Naive thymus-derived CD8-positive, alpha-beta T cell (primary cell): ENCODE results near the gene MGARP. TPM values are rescaled to one million over a fixed set of nuclear protein-coding genes. Genes with fewer than 3 reads are reported as not detected.
"Not testable (repeated sequence)": the region's sequence is repeated elsewhere in the genome, so short reads cannot be mapped to it uniquely, and the experiment has no call there.

Experiments used
- ATAC-seq, 2 donors: fragments of 150-1000 bp; cut with Tn5 transposase in 1 of 2; sonication (Bioruptor Pico), chemical (Tn5 transposase) in 1 of 2; 1 replicate in 1 of 2; 2 replicates in 1 of 2; pipeline ENCODE4 v1.10.0; 2021; ENCODE audit warnings: mild to moderate bottlenecking in 2 of 2, moderate library complexity in 2 of 2
- POLR2A ChIA-PET: fragments of 350-600 bp; sonication (Branson Sonifier 250); formaldehyde crosslinking; loops from one replicate; lab custom pipeline; 2021; ENCODE audit warnings: antibody characterized with exemption; lab: Charles Lee
- DNase-seq, 10 donors: peaks; one replicate each; pipeline versions ENCODE4 v3.0.0 to v3.0.0-alpha.2; 2020 to 2022
- H3K27ac Mint-ChIP-seq, 10 donors: one replicate each; pipeline ENCODE4 v1.8.0; 2020 to 2022; ENCODE audit warnings: mild to moderate bottlenecking in 10 of 10, mixed read lengths in 10 of 10, moderate library complexity in 4 of 10, inconsistent platforms in 1 of 10
- H3K27me3 Mint-ChIP-seq, 5 donors: one replicate each; pipeline ENCODE4 v1.8.0; 2021 to 2022; ENCODE audit warnings: mixed read lengths in 5 of 5
- H3K36me3 Mint-ChIP-seq, 3 donors: one replicate each; pipeline ENCODE4 v1.8.0; 2020 to 2022; ENCODE audit warnings: mixed read lengths in 3 of 3, mild to moderate bottlenecking in 2 of 3, inconsistent platforms in 1 of 3
- H3K4me1 Mint-ChIP-seq, 4 donors: one replicate each; pipeline ENCODE4 v1.8.0; 2021 to 2022; ENCODE audit warnings: mixed read lengths in 4 of 4
- H3K4me3 Mint-ChIP-seq, 10 donors: one replicate each; pipeline ENCODE4 v1.8.0; 2020 to 2022; ENCODE audit warnings: mild to moderate bottlenecking in 10 of 10, mixed read lengths in 10 of 10, moderate library complexity in 6 of 10, inconsistent platforms in 1 of 10
- H3K9me3 Mint-ChIP-seq, 9 donors: one replicate each; pipeline ENCODE4 v1.8.0; 2020 to 2022; ENCODE audit warnings: mixed read lengths in 9 of 9, mild to moderate bottlenecking in 3 of 9, inconsistent platforms in 1 of 9, moderate library complexity in 1 of 9
- polyA plus RNA-seq, 3 donors: library from polyadenylated mRNA; unstranded; fragments of 300-500 nt; fragmentation: Illumina TruSeq; gene quantifications; one replicate each; pipeline ENCODE4 v1.2.3, GENCODE V29; 2021
- total RNA-seq, 8 experiments: library from RNA in 2 of 8; stranded (reverse) in 2 of 8; gene quantifications; one replicate each; pipeline ENCODE4 v1.2.3 and lab custom pipeline; 2021 to 2026

The MGARP gene
- total RNA-seq (under 1 TPM in 1 of 2 experiments, not detected in 1; 0.27 TPM), polyA plus RNA-seq (under 1 TPM in 2 of 3 donors, not detected in 1; 0.12 to 0.18 TPM), total RNA-seq (lab: John Stamatoyannopoulos, UW) (0 to 0.43 (median 0.07) reads per million in 6 experiments)

DNA sequence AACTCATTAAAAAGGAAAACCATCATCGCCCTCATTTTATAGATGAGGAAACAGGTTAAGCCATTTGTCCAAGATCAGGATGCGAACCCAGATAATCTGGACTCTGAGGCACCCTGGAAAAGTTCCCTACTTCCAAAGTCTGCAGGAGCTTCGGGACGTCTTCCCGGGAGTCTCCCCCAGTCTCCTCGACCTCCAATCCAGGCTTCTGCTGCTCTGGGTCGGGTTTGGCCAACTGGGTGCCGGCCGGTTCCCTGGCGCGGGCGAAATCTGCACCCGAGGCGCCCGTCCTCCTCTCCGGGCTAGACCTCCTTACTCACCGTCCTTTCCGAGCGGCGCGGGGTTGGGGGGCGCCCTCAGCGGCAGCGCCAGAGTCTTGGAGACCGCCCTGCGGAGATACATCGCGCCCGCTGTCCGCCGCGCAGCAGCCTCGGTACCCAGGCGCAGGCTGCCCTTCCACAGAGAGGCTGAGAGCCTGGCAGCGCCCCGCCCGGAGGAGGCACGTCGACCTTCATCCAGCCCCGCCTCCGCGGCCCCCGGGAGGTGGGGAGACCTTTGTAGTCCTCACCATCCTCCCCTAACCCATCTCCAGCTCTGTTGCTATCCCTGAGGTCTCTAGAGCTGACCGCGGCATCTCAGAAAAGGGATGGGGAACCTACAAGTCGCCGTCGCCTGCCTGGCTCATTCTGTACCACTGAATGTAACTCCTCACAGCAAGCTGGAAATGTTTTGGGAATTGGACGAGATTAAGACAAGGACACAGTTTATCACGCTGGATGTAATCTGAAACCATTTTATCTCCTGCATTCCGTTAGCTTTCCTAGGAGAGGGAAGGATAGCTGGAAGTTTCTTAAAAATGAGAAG is at the start of gene MGARP:
TSS of gene MGARP (minus strand) at position 466 of the 861 bp plus-strand sequence. CDS start at position 399, 67 bp downstream.
- Mint-ChIP-seq H3K9me3 (peaks cover 0 to 7% (median 2%) of the 10 kb centered on the region in 9 donors), H3K4me3 (peak within 1 kb of the TSS; percentile 72 to 88 (median 81)), H3K36me3 (peaks cover 4 to 9% (median 5%) of the 10 kb centered on the region in 3 donors), H3K27me3 (peaks cover 14 to 43% (median 29%) of the 10 kb centered on the region in 5 donors), H3K4me1 (peaks cover 10 to 19% (median 19%) of the 10 kb centered on the region in 4 donors), H3K27ac (peak within 1 kb of the TSS in 1 of 10 donors; percentile 52)
- ATAC-seq, result peak; percentile 78 to 86
- DNase-seq, result peak in 8 of 10 donors; percentile 8 to 26 (median 21)
- POLR2A ChIA-PET, result interaction anchor here (0.9 kb wide), 1 partner anchor 16 kb away, joined by 4 read pairs; no protein-coding TSS in a partner anchor

DNA sequence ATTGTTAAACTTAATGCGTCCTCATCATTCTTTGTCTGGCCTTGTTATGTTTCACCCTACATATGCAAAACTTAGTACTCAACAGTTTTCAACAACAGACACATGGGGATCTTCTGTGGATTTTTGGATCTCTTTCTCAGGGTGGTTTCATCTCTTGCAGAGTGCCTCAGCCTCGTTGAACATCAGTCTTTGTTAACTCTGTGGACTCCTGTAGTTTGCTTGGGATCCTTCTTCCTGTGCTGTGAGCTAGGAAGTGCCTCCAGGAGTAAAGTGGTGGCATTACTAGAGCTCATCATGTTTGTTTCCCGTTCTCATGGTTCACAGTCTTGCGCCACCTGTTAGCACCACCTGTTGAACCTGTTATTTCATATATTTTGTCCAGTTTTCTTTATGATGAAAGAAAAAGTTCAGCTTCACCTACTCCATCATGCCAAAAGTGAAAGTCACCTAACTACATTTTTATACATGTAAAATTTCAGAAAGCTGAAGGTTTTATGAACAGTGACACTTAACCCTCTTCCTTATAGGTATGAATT is 49.7 kb upstream of the MGARP start:
- H3K36me3 Mint-ChIP-seq, result peaks cover 11 to 55% (median 21%) of the 10 kb centered on the region in 3 donors
- no peak for ATAC-seq
- no peaks in the 10 kb centered on the region for H3K27me3 Mint-ChIP-seq
- POLR2A ChIA-PET, result no interaction called here
- DNase-seq, result no peak
- peak overlapping the region in 5 of 10 donors; percentile 8 to 40 (median 27) for H3K4me3 Mint-ChIP-seq
- H3K4me1 Mint-ChIP-seq, result peaks cover 15 to 46% (median 34%) of the 10 kb centered on the region in 4 donors
- peak overlapping the region in 6 of 10 donors; percentile 15 to 58 (median 40) for H3K27ac Mint-ChIP-seq
- H3K9me3 Mint-ChIP-seq, result peaks cover 0 to 9% (median 2%) of the 10 kb centered on the region in 9 donors

GRCh38 chr4:139324620-139325019 is 44.6 kb upstream of the MGARP start:
- DNase-seq, result no peak
- H3K4me1 Mint-ChIP-seq, result peaks cover 25 to 63% (median 57%) of the 10 kb centered on the region in 4 donors
- peaks cover 7 to 44% (median 20%) of the 10 kb centered on the region in 3 donors for H3K36me3 Mint-ChIP-seq
- ATAC-seq, result no peak
- no peaks in the 10 kb centered on the region for H3K27me3 Mint-ChIP-seq
- H3K27ac Mint-ChIP-seq, result peak overlapping the region in 4 of 10 donors; percentile 16 to 63 (median 49)
- no peak overlapping the region for H3K4me3 Mint-ChIP-seq
- peaks cover 0 to 7% (median 2%) of the 10 kb centered on the region in 9 donors for H3K9me3 Mint-ChIP-seq
- POLR2A ChIA-PET, result no interaction called here

- Mint-ChIP-seq H3K4me3 (peak overlapping the region in 3 of 10 donors; percentile 24 to 42 (median 24)), H3K4me1 (peaks cover 24 to 71% (median 61%) of the 10 kb centered on the region in 4 donors), H3K27ac (peak overlapping the region in 5 of 10 donors; percentile 1 to 44 (median 20)), H3K36me3 (peaks cover 0 to 24% (median 4%) of the 10 kb centered on the region in 3 donors)
- DNase-seq, ATAC-seq, H3K9me3 Mint-ChIP-seq, POLR2A ChIA-PET, H3K27me3 Mint-ChIP-seq: not testable (repeated sequence)
Observed at GRCh38 chr4:139322541-139322940, 42.5 kb upstream of the MGARP start.

- ATAC-seq, DNase-seq, H3K9me3 Mint-ChIP-seq, H3K27me3 Mint-ChIP-seq, POLR2A ChIA-PET: not testable (repeated sequence)
- Mint-ChIP-seq H3K27ac (peak overlapping the region in 4 of 10 donors; percentile 1 to 59 (median 22)), H3K4me1 (peaks cover 26 to 74% (median 66%) of the 10 kb centered on the region in 4 donors), H3K4me3 (peak overlapping the region in 1 of 10 donors; percentile 24), H3K36me3 (peaks cover 0 to 22% (median 4%) of the 10 kb centered on the region in 3 donors)
Observed at GRCh38 chr4:139322070-139322469, 42.0 kb upstream of the MGARP start.

DNA sequence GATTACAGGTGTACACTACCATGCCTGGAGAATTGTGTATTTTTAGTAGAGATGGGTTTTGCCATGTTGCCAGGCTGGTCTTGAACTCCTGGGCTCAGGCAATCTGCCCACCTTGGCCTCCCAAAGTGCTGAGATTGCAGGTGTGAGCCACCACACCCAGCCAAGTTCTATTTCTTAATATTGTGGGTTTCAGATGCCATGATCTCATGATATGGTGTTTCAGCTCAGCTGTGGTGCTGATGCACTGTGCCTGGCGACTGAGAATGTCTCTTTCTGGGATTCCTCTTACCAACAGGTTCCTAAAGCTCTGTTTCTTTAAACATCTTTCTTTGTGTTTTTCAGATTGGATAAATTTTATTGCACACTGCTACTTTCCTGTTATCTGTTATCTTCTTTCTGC is 39.5 kb upstream of the MGARP start:
- Mint-ChIP-seq H3K9me3 (peaks cover 0 to 3% (median 0%) of the 10 kb centered on the region in 9 donors), H3K36me3 (peaks cover 0 to 18% (median 4%) of the 10 kb centered on the region in 3 donors), H3K27me3 (no peaks in the 10 kb centered on the region), H3K27ac (peak overlapping the region in 4 of 10 donors; percentile 22 to 70 (median 55)), H3K4me1 (peaks cover 32 to 81% (median 80%) of the 10 kb centered on the region in 4 donors), H3K4me3 (peak overlapping the region in 1 of 10 donors; percentile 23)
- ATAC-seq, result no peak
- POLR2A ChIA-PET, result no interaction called here
- DNase-seq, result no peak

DNA sequence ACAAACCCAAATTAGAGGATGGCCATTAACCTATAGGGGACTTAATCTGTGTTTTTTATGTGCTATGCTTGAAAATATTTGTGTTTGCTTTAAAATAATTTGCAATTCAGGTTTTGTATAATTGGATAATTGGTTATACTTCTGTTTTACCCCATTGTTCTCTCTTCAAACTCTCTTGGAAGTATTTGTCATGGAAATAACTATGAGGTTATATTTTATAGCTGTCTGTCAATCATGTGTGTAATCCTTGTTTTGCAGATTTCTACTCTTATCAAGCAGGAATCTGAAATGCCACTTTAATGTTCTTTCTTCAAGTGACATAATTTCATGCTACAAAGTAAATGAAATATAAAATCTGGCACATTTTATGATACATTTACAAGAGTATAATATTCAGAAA is 37.6 kb upstream of the MGARP start:
- no peaks in the 10 kb centered on the region for H3K27me3 Mint-ChIP-seq
- peaks cover 25 to 82% (median 78%) of the 10 kb centered on the region in 4 donors for H3K4me1 Mint-ChIP-seq
- no peak overlapping the region for H3K4me3 Mint-ChIP-seq
- peaks cover 0 to 25% (median 4%) of the 10 kb centered on the region in 3 donors for H3K36me3 Mint-ChIP-seq
- no peak for ATAC-seq
- H3K27ac Mint-ChIP-seq, result peak overlapping the region in 3 of 10 donors; percentile 35 to 90 (median 60)
- H3K9me3 Mint-ChIP-seq, result peaks cover 0 to 3% (median 0%) of the 10 kb centered on the region in 9 donors
- no peak for DNase-seq
- POLR2A ChIA-PET, result no interaction called here

DNA sequence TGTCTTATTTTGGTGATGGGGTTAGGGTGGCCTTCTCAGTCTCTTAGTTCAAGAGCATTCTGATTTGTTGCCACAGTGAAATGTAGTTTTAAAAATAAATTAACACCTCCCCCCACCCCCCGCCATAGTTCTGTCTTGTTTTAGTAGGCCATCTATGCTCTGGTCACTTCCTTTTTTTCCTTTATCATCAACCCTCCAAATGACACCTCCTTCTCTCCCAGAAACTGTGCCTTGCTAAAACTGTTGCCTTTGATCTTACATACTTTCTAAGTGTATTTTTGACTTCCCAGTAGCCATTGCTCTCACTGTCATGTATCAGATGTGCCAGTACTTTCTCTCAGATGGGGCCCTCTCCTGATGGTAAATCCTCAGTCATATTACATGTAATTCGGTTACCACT is 36.7 kb upstream of the MGARP start:
- peaks cover 0 to 23% (median 2%) of the 10 kb centered on the region in 3 donors for H3K36me3 Mint-ChIP-seq
- no peak for ATAC-seq
- POLR2A ChIA-PET, result no interaction called here
- H3K27ac Mint-ChIP-seq, result peak overlapping the region in 7 of 10 donors; percentile 1 to 90 (median 41)
- H3K4me3 Mint-ChIP-seq, result peak overlapping the region in 6 of 10 donors; percentile 3 to 74 (median 17)
- DNase-seq, result no peak
- no peaks in the 10 kb centered on the region for H3K27me3 Mint-ChIP-seq
- no peaks in the 10 kb centered on the region for H3K9me3 Mint-ChIP-seq
- H3K4me1 Mint-ChIP-seq, result peaks cover 28 to 83% (median 78%) of the 10 kb centered on the region in 4 donors

GRCh38 chr4:139315221-139315675 is 35.2 kb upstream of the MGARP start:
- POLR2A ChIA-PET, result no interaction called here
- Mint-ChIP-seq H3K9me3 (no peaks in the 10 kb centered on the region), H3K27me3 (no peaks in the 10 kb centered on the region), H3K36me3 (peaks cover 0 to 20% (median 2%) of the 10 kb centered on the region in 3 donors), H3K4me3 (peak overlapping the region in 5 of 10 donors; percentile 10 to 50 (median 43)), H3K4me1 (peaks cover 29 to 84% (median 78%) of the 10 kb centered on the region in 4 donors), H3K27ac (peak overlapping the region in 4 of 10 donors; percentile 35 to 90 (median 66))
- DNase-seq (no peak), ATAC-seq (no peak)

DNA sequence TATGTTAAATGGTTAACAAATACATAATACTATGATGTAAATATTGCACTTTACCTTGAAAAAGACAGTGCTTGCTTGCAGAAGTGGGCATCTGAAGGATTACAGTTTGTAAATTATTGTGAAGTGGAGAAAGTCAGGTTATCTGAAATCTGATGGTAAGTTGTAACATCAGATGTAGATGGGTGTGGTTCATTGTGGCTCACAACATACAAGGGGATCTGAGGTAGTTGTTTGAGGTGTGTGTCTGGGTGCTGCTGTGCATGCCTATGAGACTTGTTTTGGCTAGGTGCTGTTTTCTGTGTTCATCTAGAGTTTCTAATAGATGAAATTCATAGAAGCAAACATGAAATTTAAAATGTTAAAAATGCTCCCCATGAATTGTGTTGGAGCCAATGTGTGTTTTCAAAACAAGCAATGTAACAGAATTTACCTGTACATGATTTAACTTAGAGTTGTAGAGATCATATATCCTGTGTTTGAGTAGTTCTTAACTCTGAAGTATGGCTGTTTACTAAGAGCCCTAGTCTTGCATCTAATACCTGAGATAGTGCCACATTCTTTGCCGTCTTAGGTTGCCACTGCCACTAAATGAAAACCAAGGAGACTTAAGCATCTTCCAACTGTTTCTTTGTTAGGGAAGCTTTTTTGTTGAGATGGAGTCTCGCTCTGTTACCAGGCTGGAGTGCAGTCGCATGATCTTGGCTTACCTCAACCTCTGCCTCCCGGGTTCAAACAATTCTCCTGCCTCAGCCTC is 34.2 kb upstream of the MGARP start:
- Mint-ChIP-seq H3K9me3 (no peaks in the 10 kb centered on the region), H3K4me1 (peaks cover 26 to 81% (median 72%) of the 10 kb centered on the region in 4 donors), H3K27me3 (no peaks in the 10 kb centered on the region), H3K27ac (peak overlapping the region in 9 of 10 donors; percentile 3 to 90 (median 68)), H3K36me3 (peaks cover 0 to 16% (median 2%) of the 10 kb centered on the region in 3 donors), H3K4me3 (peak overlapping the region in 9 of 10 donors; percentile 16 to 62 (median 50))
- ATAC-seq (peak; percentile 73 to 86), DNase-seq (no peak)
- POLR2A ChIA-PET, result interaction anchor here (0.6 kb wide), 1 partner anchor 106 kb away, joined by 3 read pairs; no protein-coding TSS in a partner anchor

DNA sequence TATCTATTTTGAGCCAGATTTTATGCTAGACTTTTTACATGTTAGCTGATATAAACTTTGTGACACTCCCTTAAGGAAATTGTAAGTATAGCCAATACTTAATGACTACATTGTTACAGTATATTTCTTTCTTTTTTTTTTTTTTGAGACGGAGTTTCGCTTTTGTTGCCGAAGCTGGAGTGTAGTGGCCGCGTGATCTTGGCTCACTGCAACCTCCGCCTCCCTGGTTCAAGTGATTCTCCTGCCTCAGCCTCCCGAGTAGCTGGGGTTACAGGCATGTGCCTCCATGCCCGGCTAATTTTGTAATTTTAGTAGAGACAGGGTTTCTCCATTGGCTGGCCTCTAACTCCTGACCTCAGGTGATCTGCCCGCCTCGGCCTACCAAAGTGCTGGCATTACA is 33.4 kb upstream of the MGARP start:
- Mint-ChIP-seq H3K27ac (peak overlapping the region in 5 of 10 donors; percentile 5 to 90 (median 44)), H3K4me3 (peak overlapping the region in 7 of 10 donors; percentile 7 to 62 (median 23)), H3K4me1 (peaks cover 26 to 81% (median 70%) of the 10 kb centered on the region in 4 donors), H3K36me3 (peaks cover 0 to 19% (median 2%) of the 10 kb centered on the region in 3 donors)
- not testable (repeated sequence) for DNase-seq, ATAC-seq, H3K27me3 Mint-ChIP-seq, H3K9me3 Mint-ChIP-seq
- POLR2A ChIA-PET, result interaction anchor here (2.0 kb wide), 1 partner anchor 12 kb away, joined by 9 read pairs; the partner anchor contains the start of genes NAA15 and NDUFC1
